NCI-H146 treated with DMSO at 0.1 percent for 48 hours (cell line): Measurements from ENCODE around the gene TXN2.
"Not testable (repeated sequence)": the region's sequence is repeated elsewhere in the genome, so short reads cannot be mapped to it uniquely, and the experiment has no call there.

Experiments
- DNase-seq: peaks from one replicate; lab custom pipeline; 2025; ENCODE audit not compliant: unreplicated experiment; lab: John Stamatoyannopoulos, UW

Gene TXN2

DNA sequence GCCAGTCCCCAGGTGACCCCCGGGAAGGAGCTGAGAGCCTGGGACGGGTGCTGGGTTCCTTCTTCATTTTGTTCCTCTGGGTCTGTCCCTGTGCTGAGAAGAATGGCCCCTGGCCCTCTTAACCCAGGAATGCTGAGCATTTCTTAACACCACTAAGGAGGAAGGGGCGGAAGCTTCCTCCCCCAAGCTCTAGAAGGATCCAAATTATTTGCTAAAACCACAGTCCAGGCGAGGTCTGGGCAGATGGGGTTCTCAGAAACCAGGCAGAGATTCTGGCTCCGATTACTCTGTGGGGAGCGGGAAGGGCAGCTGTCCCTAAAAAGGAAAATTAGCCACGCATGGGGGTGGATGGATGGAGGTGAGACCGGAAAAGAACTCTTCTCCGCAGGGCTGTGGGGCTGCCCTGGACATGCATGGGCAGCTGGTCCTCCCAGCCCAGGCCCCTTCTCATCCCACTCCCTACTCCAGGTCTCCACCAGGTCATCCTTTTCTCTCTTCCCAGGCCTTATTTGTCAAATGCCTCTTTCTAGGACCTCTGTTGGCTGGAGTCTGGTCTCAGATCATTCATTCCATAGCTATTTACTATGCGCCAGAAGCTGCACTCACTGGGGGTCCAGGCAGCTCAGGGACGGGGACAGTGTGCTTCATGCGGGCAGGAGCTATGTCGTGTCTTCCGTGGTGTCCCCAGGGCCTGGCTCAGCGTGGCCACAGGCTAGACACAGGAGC is 48.7 kb downstream of the TXN2 start:
- DNase-seq: no peak

DNA sequence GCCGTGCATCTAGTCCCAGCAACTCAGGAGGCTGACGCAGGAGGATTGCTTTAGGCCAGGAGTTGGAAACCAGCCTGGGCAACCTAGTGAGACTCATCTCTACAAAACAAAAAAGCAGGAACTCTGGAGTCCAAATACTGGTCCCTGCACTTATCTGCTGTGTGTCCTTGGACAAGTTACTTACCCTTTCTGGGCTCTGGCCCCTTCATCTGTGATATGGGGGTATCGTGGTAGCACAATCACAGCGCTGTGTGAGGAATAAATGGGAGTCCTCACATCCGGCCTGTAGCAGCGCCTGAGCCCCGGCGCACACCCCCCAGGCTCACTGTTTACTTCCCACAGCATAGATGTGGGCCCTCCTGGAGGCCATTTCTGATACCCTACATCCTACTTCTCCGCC is 49.5 kb downstream of the TXN2 start:
- DNase-seq: no peak

DNA sequence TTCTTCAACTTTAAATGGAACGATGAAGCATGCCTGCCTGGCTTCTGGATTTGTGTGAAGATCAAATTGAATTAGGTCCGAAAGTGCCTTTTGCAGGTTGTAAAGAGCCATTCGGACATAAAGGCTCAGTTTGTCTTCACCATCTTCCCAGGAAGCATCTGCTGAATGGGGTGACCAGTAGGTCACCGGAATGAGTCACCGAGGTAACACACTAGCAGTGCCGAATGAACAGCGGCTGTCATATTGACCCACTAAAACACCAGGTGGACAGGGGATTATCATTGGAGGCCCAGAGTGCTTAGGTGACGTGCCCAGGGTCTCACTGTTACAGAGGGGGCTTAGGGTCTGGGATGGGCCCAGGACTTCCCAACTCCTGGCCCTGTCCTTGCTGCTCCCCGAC is 50.6 kb downstream of the TXN2 start:
- DNase-seq: no peak

DNA sequence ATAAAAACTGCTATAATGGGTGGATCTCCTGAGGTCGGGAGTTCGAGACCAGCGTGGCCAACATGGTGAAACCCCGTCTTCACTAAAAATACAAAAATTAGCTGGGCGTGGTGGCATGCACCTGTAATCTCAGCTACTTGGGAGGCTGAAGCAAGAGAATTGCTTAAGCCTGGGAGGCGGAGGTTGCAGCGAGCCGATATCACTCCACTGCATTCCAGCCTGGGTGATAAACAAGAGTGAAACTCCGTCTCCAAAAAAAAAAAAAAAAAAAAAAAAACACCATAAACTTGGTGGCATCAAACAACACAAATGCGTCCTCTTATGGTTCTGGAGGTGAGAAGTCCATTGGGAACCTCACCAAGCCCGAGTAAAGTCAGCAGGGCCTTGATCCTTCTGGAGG is 53.5 kb downstream of the TXN2 start:
- DNase-seq: not testable (repeated sequence)

DNA sequence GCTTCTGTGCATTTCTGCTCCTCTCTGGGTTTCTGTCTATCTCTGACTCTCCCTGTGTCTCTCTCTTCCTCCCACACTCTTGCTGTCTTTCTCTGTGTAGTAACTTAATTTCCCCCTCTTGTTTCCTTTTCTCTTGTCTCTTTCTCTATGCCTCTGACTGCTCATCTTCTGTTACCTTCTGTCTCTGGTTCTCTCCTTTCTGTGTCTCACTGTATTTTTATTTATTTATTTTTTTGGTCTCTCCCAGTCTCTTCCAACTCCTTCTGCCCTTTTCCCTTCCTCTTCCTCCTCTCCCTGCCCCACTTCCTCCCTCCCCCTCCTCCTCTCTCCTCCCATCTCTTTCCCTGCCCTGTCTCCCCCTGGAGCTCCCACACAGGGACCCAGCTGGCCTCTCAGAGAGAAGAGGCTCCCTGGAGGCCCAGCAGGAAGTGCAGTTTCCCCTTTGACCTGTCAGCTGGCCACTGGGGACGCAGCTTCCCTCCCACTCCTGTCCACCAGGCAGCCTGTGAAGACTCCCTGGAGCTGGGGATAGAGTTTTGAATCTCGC is 55.4 kb downstream of the TXN2 start:
- peak; percentile 11 for DNase-seq

DNA sequence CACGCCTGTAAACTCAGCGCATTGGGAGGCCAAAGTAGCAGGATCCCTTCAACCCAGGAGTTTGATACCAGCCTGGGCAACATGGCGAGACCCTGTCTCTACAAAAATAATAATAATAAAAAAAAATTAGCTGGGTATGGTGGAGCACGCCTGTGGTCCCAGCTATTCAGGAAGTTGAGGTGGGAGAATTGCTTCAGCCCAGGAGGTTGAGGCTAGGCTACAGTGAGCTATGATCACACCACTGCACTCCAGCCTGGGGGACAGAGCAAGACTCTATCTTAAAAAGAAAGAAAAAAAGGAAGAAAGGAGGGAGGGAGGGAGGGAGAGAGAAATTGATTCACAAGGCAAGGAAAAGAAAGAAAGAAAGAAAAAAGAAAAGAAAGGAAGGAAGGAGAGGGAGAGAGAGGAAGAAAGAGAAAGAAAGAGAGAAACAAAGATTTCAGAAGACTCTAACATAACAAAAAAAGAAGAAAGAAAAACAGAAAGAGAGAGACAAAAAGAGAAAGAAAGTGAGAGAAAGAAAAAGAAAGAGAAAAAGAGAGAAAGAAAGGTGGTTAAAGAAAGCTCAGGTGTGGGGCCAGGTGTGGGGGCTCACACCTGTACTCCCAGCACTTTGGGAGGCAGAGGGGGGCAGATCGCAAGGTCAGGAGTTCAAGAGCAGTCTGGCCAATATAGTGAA is 56.4 kb downstream of the TXN2 start:
- DNase-seq: no peak

DNA sequence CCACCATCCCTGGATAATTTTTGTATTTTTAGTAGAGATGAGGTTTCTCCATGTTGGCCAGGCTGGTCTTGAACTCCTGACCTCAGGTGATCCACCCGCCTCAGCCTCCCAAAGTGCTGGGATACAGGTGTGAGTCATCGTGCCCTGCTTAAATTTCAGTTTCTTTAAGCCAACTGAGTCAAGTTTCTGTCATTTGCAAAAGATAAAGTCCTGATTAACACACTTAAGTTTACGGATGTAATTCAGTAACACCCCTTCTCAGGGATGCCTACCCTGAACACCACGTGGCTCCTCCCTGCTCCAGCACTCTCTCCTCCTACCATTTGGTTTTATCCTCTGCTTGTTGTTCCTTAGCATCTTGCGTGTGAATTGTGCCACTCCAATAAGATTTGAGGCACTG is 57.0 kb downstream of the TXN2 start:
- not testable (repeated sequence) for DNase-seq

DNA sequence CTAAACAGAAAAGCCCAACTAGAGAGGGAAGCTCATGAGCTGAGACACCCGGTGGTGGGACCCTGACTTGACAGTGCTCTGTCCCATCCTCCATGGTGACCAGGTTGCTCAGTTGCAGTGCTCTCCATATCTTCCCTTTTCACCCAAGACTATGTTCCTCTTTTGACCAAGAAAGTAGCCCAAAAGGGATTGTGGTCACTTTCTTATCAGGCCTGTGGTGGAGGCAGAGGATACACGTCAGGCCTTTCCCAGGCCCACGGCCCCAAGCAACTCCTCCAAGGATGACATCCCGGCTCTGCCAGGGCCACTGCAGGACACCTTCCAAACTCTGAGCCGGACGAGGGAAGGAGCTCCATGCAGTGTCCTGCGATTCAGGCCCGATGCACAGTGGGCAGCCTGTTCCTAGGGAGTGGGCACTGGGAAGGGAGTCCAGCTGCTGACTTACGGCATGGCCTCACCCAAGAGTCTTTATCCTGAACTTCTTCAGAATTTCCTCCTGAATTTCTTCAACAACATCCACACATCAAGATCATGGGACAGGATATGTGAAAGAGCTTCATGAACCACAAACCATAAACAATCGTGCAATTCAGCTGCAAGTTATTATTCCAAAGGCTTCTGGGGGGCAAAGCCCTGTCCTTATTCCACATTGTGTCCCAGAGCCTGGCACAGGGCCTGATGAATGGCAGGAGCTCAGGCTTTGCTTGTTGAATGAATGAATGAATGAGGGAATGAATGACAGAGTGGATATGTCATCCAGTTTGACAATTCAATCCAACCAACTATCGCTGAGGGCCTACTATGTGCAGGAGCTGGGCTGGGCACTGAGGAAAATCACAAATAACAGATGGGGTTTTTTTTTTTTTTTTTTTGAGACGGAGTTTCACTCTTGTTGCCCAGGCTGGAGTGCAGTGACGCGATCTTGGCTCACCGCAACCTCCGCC is 57.7 kb downstream of the TXN2 start:
- DNase-seq: no peak

DNA sequence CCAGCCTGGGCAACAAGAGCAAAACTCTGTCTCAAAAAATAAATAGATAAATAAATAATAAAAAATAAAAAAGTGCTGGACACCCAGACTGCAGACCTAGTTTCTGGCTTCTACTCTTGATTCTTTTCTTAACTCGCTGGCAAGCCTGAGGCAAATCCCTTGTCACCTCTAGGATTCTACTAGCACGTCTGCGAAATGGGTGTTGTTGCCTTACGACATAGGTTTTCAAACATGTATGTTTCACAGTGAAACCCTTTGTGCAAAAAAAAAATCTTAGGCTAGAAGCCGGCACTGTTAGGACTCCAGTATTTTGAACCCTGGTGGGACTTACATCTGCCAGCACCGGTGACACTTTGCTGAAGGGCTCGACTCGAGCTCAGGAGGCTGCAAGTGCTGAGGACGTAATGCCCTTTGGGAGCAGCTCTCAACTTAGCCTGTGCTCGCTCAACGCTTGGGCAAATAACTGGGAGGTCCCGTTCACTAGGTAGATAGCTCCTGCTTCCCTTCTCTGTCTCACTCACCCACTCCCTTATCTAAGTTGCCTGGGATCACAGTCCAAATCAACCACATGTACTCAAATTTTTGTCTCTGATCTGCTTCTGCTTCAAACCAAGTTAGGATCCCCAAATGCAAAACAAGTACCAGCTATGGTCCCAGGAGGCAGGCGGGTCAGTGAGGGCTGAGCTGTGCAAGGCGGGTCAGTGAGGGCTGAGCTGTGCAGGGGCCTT is 59.0 kb downstream of the TXN2 start:
- no peak for DNase-seq

DNA sequence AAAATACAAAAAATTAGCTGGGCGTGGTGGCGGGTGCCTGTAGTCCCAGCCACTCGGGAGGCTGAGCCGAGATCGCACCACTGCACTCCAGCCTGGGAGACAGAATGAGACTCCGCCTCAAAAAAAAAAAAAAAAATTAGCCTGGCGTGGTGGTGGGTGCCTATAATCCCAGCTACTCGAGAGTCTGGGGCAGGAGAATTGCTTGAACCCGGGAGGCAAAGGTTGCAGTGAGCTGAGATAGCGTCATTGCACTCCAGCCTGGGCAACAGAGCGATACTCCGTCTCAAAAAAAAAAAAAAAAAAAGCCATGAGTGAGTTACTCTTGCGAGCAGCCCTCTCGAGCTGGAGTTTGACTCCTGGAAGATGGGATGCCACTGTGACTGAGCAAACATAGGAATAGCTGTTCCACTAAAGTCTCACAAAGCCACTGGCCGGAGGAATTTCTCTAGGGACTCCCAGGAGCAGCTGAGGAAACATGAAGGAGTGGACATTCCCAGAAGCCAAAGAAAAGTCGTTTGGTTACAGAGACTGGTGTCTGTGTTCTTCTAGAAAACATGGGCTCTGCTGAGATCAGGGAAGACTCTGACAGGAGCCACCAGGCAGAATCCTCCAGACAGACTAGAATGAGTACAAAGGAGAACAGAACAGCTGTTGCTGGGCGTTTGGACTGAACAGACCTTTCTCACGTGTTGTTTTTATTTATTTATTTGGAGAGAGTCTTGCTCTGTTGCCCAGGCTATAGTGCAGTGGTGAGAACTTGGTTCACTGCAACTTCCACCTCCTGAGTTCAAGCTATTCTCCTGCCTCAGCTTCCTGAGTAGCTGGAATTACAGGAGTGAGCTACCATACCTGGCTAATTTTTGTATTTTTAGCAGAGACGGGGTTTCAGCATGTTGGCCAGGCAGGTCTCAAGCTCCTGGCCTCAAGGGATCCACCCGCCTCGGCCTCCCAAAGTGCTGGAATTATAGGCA is 61.2 kb downstream of the TXN2 start:
- no peak for DNase-seq

DNA sequence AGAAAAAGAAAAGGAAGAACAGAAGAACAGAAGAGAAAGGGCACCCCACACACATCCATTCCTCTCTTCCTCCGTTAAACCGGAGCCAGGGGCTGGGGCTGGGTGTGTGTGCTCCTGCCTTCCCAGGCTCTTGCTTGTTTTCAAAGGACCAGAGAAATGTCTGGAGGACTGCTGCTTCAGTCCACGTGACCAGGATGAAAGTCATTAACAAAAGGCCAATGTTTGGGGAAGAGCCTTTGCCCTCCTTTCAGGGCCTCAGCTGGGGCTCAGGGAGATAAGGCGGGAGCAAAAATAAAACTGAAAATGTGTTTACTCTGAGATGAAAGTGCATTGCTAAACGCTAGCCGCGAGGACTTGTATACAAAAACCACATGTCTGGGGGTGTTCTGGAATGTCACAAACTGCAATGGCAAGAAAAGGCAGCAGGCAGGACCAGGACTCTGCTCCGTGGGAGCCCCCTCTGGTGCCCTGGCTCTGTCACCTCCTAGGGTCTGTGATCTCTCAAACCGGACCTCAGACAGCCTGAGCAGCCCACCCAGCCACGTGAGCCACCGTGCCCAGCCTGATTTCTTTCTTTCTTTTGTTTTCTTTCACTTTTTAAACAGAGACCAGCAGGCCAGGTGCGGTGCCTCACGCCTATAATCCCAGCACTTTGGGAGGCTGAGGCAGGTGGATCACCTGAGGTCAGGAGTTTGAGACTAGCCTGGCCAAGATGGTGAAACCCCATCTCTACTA is 62.1 kb downstream of the TXN2 start:
- DNase-seq: peak; percentile 17

DNA sequence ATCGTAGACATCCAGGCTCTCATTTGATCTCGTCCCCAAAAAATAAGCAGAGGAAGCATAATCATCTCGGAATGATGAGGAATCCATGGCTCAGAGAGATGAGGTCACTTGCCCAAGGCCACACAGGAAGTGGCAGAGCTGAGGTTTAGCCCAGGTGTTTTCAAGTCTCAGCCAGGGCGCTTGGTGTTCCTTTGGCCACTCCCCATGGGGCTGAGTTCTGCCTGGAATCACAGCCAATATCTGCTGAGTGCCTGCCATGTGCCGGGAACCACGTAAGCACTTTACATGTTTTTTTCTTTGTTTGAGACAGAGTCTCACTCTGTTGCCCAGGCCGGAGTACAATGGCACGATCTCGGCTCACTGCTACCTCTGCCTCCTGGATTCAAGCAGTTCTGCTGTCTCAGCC is 64.2 kb downstream of the TXN2 start:
- no peak for DNase-seq
